Adrenal gland (tissue), 5 donors: ENCODE data around the gene SCYGR1.

Source experiments
- POLR2A ChIP-seq, 2 donors: fragments of 450-650 bp; IDR thresholded peaks; one replicate each; pipeline ENCODE4 v1.6.1; 2017; ENCODE audit warnings: antibody characterized with exemption in 2 of 2, mild to moderate bottlenecking in 2 of 2, moderate library complexity in 1 of 2
- TF ChIP-seq, protein P1 (sequence below), 6 experiments: fragments of 450-650 bp in 4 of 6; fragments of 200-600 bp in 2 of 6; sonication (generic) in 1 of 6; IDR thresholded peaks; 1 replicate in 5 of 6; 2 replicates in 1 of 6; pipeline versions ENCODE4 v1.5.1 to v1.8.0; 2016 to 2021; ENCODE audit warnings: antibody characterized with exemption in 6 of 6, mild to moderate bottlenecking in 2 of 6, moderate library complexity in 1 of 6
- donor health status: DM: no; HTN: no; CAD: no.

DNA sequence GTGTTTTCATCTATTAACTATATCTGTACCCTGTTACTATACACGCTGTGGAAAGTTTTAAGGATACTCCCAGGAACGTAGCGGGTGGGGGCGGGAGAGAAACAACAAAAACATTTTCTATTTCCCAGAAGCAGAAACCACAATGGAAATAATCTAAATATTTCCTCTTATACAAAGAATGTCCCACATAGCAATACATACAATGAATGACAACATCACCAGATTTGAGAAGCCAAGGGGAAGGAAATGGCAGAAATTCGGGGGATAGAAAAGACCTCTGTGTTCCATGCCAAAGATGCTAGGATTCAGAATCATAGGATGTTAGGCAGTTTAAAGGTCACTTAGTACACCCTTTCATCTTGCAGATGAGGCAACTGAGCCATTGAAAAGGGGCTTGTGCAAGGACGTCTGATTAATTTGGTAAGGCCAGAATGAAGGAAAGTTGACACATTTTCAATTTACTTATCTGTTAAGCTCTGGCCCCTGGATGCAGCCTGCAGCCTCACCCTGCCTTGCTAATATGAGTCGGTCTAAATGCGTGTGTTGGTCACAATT is 41.1 kb upstream of the SCYGR1 start:
- TF ChIP-seq, protein P1, sequence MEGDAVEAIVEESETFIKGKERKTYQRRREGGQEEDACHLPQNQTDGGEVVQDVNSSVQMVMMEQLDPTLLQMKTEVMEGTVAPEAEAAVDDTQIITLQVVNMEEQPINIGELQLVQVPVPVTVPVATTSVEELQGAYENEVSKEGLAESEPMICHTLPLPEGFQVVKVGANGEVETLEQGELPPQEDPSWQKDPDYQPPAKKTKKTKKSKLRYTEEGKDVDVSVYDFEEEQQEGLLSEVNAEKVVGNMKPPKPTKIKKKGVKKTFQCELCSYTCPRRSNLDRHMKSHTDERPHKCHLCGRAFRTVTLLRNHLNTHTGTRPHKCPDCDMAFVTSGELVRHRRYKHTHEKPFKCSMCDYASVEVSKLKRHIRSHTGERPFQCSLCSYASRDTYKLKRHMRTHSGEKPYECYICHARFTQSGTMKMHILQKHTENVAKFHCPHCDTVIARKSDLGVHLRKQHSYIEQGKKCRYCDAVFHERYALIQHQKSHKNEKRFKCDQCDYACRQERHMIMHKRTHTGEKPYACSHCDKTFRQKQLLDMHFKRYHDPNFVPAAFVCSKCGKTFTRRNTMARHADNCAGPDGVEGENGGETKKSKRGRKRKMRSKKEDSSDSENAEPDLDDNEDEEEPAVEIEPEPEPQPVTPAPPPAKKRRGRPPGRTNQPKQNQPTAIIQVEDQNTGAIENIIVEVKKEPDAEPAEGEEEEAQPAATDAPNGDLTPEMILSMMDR (IDR thresholded peaks at IDR 0.05) = no peak
- TF ChIP-seq POLR2A (IDR thresholded peaks at IDR 0.05) = no peak
